ENCODE results near the gene QRFPR.
"Not testable (repeated sequence)": the region's sequence is repeated elsewhere in the genome, so short reads cannot be mapped to it uniquely, and the experiment has no call there.

- TF ChIP-seq CTCF (conservative IDR thresholded peaks at IDR 0.05; ENCODE audit: low read depth, low read length); RFX5 (IDR thresholded peaks at IDR 0.05; ENCODE audit: low read depth, low read length); POLR2A (IDR thresholded peaks at IDR 0.05; ENCODE audit: low read depth, low read length); MAFK (IDR thresholded peaks at IDR 0.05; ENCODE audit: low read depth, low read length); FOS (IDR thresholded peaks at IDR 0.05; ENCODE audit: low read depth, low read length); ELK1 (IDR thresholded peaks at IDR 0.05; ENCODE audit: borderline replicate concordance, low read depth, low read length): not testable (repeated sequence)
These were observed 27.7 kb upstream of the QRFPR start for GRCh38 chr4:121408567-121408966.

Data from IMR-90 (cell line).